GM21390 (cell line): Measurements from ENCODE around the gene AP2B1.
"Not testable (repeated sequence)": the region's sequence is repeated elsewhere in the genome, so short reads cannot be mapped to it uniquely, and the experiment has no call there.

Source experiments
- ATAC-seq: cut with Tn5 transposase; IDR thresholded peaks from one replicate; pipeline ENCODE4 v1.9.1; 2021; ENCODE audit not compliant: unreplicated experiment

AP2B1 gene

GRCh38 chr17:35587074-35587961, at the start of gene AP2B1:
Gene AP2B1, plus strand, starts transcription at chr17:35587322. Its CDS starts 6,709 bp downstream, at chr17:35594031.
- ATAC-seq, result peak; percentile 85

GRCh38 chr17:35537601-35538141, 49.5 kb upstream of the AP2B1 start, which contains the start of gene SLFN12L:
Gene SLFN12L, minus strand, starts transcription at chr17:35537678. Its CDS starts 15,314 bp downstream, at chr17:35522364.
- no peak for ATAC-seq

GRCh38 chr17:35539659-35540026, 47.5 kb upstream of the AP2B1 start:
- ATAC-seq, result no peak

GRCh38 chr17:35540589-35541404, 46.3 kb upstream of the AP2B1 start:
- no peak for ATAC-seq

GRCh38 chr17:35541434-35541833, 45.7 kb upstream of the AP2B1 start:
- no peak for ATAC-seq

GRCh38 chr17:35542990-35543389, 44.1 kb upstream of the AP2B1 start:
- no peak for ATAC-seq

- ATAC-seq, result no peak
These were observed 43.3 kb upstream of the AP2B1 start for GRCh38 chr17:35543856-35544255.

- ATAC-seq, result no peak
These were observed 42.0 kb upstream of the AP2B1 start for GRCh38 chr17:35545150-35545549.

GRCh38 chr17:35546487-35546886, 40.6 kb upstream of the AP2B1 start:
- ATAC-seq, result no peak

- no peak for ATAC-seq
These were observed 38.8 kb upstream of the AP2B1 start for GRCh38 chr17:35548208-35548810.

- ATAC-seq, result no peak
These were observed 38.1 kb upstream of the AP2B1 start for GRCh38 chr17:35548978-35549377.

GRCh38 chr17:35553310-35553709, 33.8 kb upstream of the AP2B1 start:
- no peak for ATAC-seq

- no peak for ATAC-seq
These were observed 32.5 kb upstream of the AP2B1 start for GRCh38 chr17:35554668-35555067.

GRCh38 chr17:35555691-35556090, 31.4 kb upstream of the AP2B1 start:
- ATAC-seq, result no peak

- ATAC-seq, result no peak
These were observed 29.8 kb upstream of the AP2B1 start for GRCh38 chr17:35557353-35557752.

- no peak for ATAC-seq
These were observed 27.5 kb upstream of the AP2B1 start for GRCh38 chr17:35559495-35560210.

GRCh38 chr17:35560703-35561102, 26.4 kb upstream of the AP2B1 start, which contains the start of gene SLFN14:
Gene SLFN14, minus strand, starts transcription at chr17:35560819. Its CDS starts 2,757 bp downstream, at chr17:35558062.
- no peak for ATAC-seq

- ATAC-seq, result not testable (repeated sequence)
These were observed 23.9 kb upstream of the AP2B1 start for GRCh38 chr17:35563181-35563580.

- ATAC-seq, result no peak
These were observed 20.2 kb upstream of the AP2B1 start for GRCh38 chr17:35566968-35567367.

- ATAC-seq, result peak; percentile 4
These were observed 18.6 kb upstream of the AP2B1 start for GRCh38 chr17:35568561-35568960.
